Skin epidermis (tissue), 12 donors: ENCODE data around the gene PCDHA5.

ENCODE experiments used
- H3K27ac ChIP-seq, 21 experiments: fragments of 200-600 bp; sonication (generic) in 11 of 21; one replicate each; pipeline ENCODE4 v1.5.0; 2020; ENCODE audit warnings: mild to moderate bottlenecking in 3 of 21, inconsistent platforms in 2 of 21, moderate library complexity in 2 of 21
- H3K4me3 ChIP-seq, 7 experiments: fragments of 200-600 bp; sonication (generic) in 2 of 7; one replicate each; pipeline ENCODE4 v1.5.0; 2020; ENCODE audit warnings: inconsistent platforms in 2 of 7, mild to moderate bottlenecking in 2 of 7, moderate library complexity in 1 of 7

Gene PCDHA5

DNA sequence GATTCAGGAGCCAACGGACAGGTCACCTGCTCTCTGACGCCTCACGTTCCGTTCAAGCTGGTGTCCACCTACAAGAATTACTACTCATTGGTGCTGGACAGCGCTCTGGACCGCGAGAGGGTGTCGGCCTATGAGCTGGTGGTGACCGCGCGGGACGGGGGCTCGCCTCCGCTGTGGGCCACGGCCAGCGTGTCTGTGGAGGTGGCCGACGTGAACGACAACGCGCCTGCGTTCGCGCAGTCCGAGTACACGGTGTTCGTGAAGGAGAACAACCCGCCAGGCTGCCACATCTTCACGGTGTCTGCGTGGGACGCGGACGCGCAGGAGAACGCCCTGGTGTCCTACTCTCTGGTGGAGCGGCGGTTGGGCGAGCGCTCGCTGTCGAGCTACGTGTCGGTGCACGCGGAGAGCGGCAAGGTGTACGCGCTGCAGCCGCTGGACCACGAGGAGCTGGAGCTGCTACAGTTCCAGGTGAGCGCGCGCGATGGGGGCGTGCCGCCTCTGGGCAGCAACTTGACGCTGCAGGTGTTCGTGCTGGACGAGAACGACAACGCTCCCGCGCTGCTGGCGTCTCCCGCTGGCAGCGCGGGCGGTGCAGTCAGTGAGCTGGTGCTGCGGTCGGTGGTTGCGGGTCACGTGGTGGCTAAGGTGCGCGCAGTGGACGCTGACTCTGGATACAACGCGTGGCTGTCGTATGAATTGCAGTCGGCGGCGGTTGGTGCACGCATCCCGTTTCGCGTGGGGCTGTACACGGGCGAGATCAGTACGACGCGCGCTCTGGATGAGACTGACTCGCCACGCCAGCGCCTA is 36.0 kb downstream of the PCDHA5 start:
- H3K4me3 ChIP-seq, result no peak overlapping the region
- H3K27ac ChIP-seq, result no peak overlapping the region

DNA sequence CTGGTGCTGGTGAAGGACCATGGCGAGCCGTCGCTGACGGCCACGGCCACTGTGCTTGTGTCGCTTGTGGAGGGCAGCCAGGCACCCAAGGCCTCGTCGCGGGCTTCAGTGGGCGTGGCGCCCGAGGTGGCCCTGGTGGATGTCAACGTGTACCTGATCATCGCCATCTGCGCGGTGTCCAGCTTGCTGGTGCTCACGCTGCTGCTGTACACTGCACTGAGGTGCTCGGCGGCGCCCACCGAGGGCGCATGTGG is 36.5 kb downstream of the PCDHA5 start:
- Histone ChIP-seq H3K4me3 (no peak overlapping the region), H3K27ac (no peak overlapping the region)

DNA sequence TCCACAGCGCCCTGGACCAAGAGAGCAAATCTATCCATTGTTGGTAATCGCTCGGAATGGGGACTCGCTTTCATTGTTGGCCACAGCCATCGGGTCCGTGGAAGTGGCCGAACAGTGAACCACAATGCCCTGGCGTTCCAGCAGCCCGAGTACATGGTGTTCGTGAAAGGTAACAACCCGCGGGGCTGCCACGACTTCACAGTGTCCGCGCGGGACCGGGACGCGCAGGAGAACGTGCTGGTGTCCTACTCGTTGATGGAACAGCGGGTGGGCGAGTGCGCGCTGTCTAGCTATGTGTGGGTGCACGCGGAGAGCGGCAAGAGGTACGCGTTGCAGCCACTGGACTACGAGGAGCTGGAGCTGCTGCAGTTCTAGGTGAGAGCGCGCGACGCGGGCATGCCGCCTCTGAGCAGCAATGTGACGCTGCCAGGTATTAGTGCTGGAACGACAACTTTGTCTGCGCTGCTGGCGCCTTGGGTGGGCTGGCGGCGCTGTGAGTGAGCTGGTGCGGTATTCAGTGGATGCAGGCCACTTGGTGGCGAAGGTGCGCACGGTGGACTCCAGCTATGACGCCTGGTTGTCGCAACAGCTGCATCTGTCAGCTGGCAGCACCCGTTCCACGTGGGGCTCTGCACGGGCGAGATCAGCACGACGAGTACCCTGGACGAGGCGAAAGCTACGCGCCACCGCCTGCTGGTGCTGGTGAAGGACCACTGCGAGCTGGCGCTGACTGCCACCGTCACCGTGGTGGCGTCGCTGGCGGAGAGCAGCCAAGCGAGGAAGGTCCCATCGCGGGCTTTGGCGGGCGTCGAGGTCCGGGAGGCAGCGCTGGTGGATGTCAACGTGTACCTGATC is 41.3 kb downstream of the PCDHA5 start:
- H3K4me3 ChIP-seq, result no peak overlapping the region

DNA sequence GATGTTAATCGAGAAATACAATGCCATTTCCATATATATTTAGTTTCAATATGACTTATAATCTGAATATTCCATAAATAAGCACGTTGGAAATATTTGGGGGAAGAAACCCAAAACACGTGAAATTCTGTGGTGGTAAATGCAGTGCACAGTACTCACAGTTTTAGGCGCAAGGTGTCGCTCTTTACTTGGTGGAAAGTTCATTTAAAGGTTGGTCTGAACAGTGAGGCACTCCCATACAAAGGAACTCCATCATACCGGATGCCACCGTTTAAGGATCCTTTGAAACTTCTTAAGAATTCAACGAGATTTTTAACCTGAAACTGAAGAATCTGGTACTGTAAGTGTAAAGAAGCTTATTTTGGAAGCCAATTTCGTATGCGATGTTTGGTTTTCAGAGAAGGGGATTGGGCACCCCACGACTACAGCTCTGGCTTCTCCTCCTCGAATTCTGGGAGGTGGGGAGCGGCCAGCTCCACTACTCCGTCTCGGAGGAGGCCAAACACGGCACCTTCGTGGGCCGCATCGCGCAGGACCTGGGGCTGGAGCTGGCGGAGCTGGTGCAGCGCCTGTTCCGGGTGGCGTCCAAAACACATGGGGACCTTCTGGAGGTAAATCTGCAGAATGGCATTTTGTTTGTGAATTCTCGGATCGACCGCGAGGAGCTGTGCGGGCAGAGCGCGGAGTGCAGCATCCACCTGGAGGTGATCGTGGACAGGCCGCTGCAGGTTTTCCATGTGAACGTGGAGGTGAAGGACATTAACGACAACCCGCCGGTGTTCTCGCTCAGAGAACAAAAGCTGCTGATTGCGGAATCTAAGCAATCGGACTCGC is 47.5 kb downstream of the PCDHA5 start, which contains the start of gene PCDHA11:
Gene PCDHA11, plus strand, starts transcription at position 237 of the 834 bp plus-strand sequence. Its CDS starts 147 bp downstream, at position 384.
- H3K4me3 ChIP-seq, result no peak within 1 kb of the TSS
- no peak within 1 kb of the TSS for H3K27ac ChIP-seq

More for the DNA sequence above, 41.3 kb downstream of the PCDHA5 start:
- no peak overlapping the region for H3K27ac ChIP-seq

DNA sequence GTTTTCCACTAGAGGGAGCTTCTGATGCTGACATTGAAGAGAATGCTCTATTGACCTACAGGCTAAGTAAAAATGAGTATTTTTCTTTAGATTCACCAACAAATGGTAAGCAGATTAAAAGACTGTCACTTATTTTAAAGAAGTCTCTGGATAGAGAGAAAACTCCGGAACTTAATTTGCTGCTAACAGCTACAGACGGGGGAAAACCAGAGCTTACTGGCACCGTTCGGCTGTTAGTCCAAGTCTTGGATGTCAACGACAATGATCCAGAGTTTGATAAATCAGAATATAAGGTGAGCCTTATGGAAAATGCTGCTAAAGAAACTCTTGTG is 48.1 kb downstream of the PCDHA5 start:
- Histone ChIP-seq H3K27ac (no peak overlapping the region), H3K4me3 (no peak overlapping the region)

DNA sequence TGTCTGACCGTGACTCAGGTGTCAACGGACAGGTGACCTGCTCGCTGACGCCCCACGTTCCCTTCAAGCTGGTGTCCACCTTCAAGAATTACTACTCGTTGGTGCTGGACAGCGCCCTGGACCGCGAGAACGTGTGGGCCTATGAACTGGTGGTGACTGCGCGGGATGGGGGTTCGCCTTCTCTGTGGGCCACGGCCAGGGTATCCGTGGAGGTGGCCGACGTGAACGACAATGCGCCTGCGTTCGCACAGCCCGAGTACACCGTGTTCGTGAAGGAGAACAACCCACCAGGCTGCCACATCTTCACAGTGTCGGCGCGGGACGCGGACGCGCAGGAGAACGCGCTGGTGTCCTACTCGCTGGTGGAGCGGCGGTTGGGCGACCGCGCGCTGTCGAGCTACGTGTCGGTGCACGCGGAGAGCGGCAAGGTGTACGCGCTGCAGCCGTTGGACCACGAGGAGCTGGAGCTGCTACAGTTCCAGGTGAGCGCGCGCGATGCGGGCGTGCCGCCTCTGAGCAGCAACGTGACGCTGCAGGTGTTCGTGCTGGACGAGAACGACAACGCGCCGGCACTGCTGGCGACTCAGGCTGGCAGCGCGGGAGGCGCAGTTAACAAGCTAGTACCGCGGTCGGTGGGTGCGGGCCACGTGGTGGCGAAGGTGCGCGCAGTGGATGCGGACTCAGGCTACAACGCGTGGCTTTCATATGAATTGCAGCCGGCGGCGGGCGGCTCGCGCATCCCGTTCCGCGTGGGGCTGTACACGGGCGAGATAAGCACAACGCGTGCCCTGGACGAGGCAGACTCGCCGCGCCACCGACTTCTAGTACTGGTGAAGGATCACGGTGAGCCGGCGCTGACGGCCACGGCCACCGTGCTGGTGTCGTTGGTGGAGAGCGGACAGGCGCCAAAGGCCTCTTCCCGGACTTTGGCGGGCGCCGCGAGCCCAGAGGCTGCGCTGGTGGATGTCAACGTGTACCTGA is 49.1 kb downstream of the PCDHA5 start:
- Histone ChIP-seq H3K4me3 (no peak overlapping the region), H3K27ac (no peak overlapping the region)
